Skin epidermis (tissue), 12 donors: Measurements from ENCODE around the gene GRM2.

Source experiments
- H3K27ac ChIP-seq, 21 experiments: fragments of 200-600 bp; sonication (generic) in 11 of 21; one replicate each; pipeline ENCODE4 v1.5.0; 2020; ENCODE audit warnings: mild to moderate bottlenecking in 3 of 21, inconsistent platforms in 2 of 21, moderate library complexity in 2 of 21
- H3K4me3 ChIP-seq, 7 experiments: fragments of 200-600 bp; sonication (generic) in 2 of 7; one replicate each; pipeline ENCODE4 v1.5.0; 2020; ENCODE audit warnings: inconsistent platforms in 2 of 7, mild to moderate bottlenecking in 2 of 7, moderate library complexity in 1 of 7

GRM2 gene

GRCh38 chr3:51703068-51703760 is 3.7 kb upstream of the GRM2 start:
- Histone ChIP-seq H3K27ac (no peak overlapping the region), H3K4me3 (no peak overlapping the region)

- H3K27ac ChIP-seq, result no peak overlapping the region
- no peak overlapping the region for H3K4me3 ChIP-seq
These were observed 2.9 kb upstream of the GRM2 start for GRCh38 chr3:51703761-51704510.

- H3K4me3 ChIP-seq, result no peak overlapping the region
- no peak overlapping the region for H3K27ac ChIP-seq
These were observed 2.3 kb upstream of the GRM2 start for GRCh38 chr3:51704511-51704950.

- H3K4me3 ChIP-seq, result no peak overlapping the region
- H3K27ac ChIP-seq, result no peak overlapping the region
These were observed 1.4 kb upstream of the GRM2 start for GRCh38 chr3:51705276-51706020.

- Histone ChIP-seq H3K27ac (no peak overlapping the region), H3K4me3 (no peak overlapping the region)
These were observed 815 bp upstream of the GRM2 start for GRCh38 chr3:51706021-51706485.

- H3K4me3 ChIP-seq, result no peak overlapping the region
These were observed 1.5 kb downstream of the GRM2 start for GRCh38 chr3:51708216-51708845.

GRCh38 chr3:51709004-51709420 is 2.1 kb downstream of the GRM2 start:
- H3K4me3 ChIP-seq, result no peak overlapping the region
- H3K27ac ChIP-seq, result no peak overlapping the region

More at GRCh38 chr3:51708216-51708845, 1.5 kb downstream of the GRM2 start:
- H3K27ac ChIP-seq, result no peak overlapping the region

- H3K4me3 ChIP-seq, result no peak overlapping the region
- no peak overlapping the region for H3K27ac ChIP-seq
These were observed 2.8 kb downstream of the GRM2 start for GRCh38 chr3:51709675-51710074.

- Histone ChIP-seq H3K4me3 (no peak overlapping the region), H3K27ac (no peak overlapping the region)
These were observed 3.9 kb downstream of the GRM2 start for GRCh38 chr3:51710631-51711351.

- Histone ChIP-seq H3K27ac (no peak overlapping the region), H3K4me3 (no peak overlapping the region)
These were observed 4.6 kb downstream of the GRM2 start for GRCh38 chr3:51711352-51712037.

- no peak overlapping the region for H3K4me3 ChIP-seq
- no peak overlapping the region for H3K27ac ChIP-seq
These were observed 5.2 kb downstream of the GRM2 start for GRCh38 chr3:51712038-51712420.

- H3K4me3 ChIP-seq, result no peak overlapping the region
These were observed 5.7 kb downstream of the GRM2 start for GRCh38 chr3:51712511-51712931.

GRCh38 chr3:51712963-51713362 is 6.1 kb downstream of the GRM2 start:
- no peak overlapping the region for H3K27ac ChIP-seq
- no peak overlapping the region for H3K4me3 ChIP-seq

More at GRCh38 chr3:51712511-51712931, 5.7 kb downstream of the GRM2 start:
- H3K27ac ChIP-seq, result no peak overlapping the region

- no peak overlapping the region for H3K4me3 ChIP-seq
- H3K27ac ChIP-seq, result no peak overlapping the region
These were observed 8.5 kb downstream of the GRM2 start for GRCh38 chr3:51715231-51715976.

GRCh38 chr3:51715977-51716294 is 9.1 kb downstream of the GRM2 start:
- H3K27ac ChIP-seq, result no peak overlapping the region
- H3K4me3 ChIP-seq, result no peak overlapping the region

GRCh38 chr3:51716805-51717204 is 9.9 kb downstream of the GRM2 start:
- H3K27ac ChIP-seq, result no peak overlapping the region
- H3K4me3 ChIP-seq, result no peak overlapping the region

- Histone ChIP-seq H3K4me3 (no peak overlapping the region), H3K27ac (no peak overlapping the region)
These were observed 10.6 kb downstream of the GRM2 start for GRCh38 chr3:51717446-51717845.

- no peak overlapping the region for H3K27ac ChIP-seq
- H3K4me3 ChIP-seq, result no peak overlapping the region
These were observed 11.1 kb downstream of the GRM2 start for GRCh38 chr3:51717947-51718346.
